ENCODE data around the gene SLC38A9.

SLC38A9 gene

GRCh38 chr5:55576661-55577060, 135.5 kb downstream of the SLC38A9 start:
- Histone ChIP-seq H3K27ac (ENCODE audit: low read length) (no peak overlapping the region), H3K9me3 (ENCODE audit: control insufficient read depth in 1 of 2, low read length in 2 of 2) (no peaks in the 10 kb centered on the region), H3K4me1 (ENCODE audit: control insufficient read depth in 1 of 2, insufficient read depth in 2 of 2, low read length in 2 of 2) (peaks cover 10 to 25% of the 10 kb centered on the region in 2 donors), H3K4me3 (ENCODE audit: low read depth in 1 of 2, low read length in 2 of 2) (no peak overlapping the region), H3K36me3 (ENCODE audit: control insufficient read depth in 1 of 2, insufficient read depth in 2 of 2, low read length in 2 of 2) (peaks cover 0 to 5% of the 10 kb centered on the region in 2 donors), H3K27me3 (ENCODE audit: low read depth, low read length) (no peaks in the 10 kb centered on the region)

Data from muscle layer of duodenum (tissue), 2 donors.